ENCODE data around the gene SORT1. TPM values are rescaled to one million over a fixed set of nuclear protein-coding genes. Genes with fewer than 3 reads are reported as not detected.
"Not testable (repeated sequence)": the region's sequence is repeated elsewhere in the genome, so short reads cannot be mapped to it uniquely, and the experiment has no call there.

The SORT1 gene
- total RNA-seq, 1 experiment from 2014 or later, result 41.1 TPM

- Histone ChIP-seq H3K36me3 (no peaks in the 10 kb centered on the region), H3K27ac (peak overlapping the region; percentile 95), H3K4me3 (no peak overlapping the region), H3K4me1 (peaks cover 41% of the 10 kb centered on the region), H3K27me3 (no peaks in the 10 kb centered on the region), H3K9me3 (replicated peaks) (no peaks in the 10 kb centered on the region)
- peak; percentile 93 to 96 for DNase-seq
These were observed 100.9 kb downstream of the SORT1 start for GRCh38 chr1:109296782-109297181.

GRCh38 chr1:109295712-109296415 is 101.9 kb downstream of the SORT1 start:
- no peak for DNase-seq
- Histone ChIP-seq H3K4me3 (no peak overlapping the region), H3K36me3 (no peaks in the 10 kb centered on the region), H3K27me3 (no peaks in the 10 kb centered on the region), H3K9me3 (replicated peaks) (no peaks in the 10 kb centered on the region), H3K27ac (peak overlapping the region; percentile 95), H3K4me1 (peaks cover 41% of the 10 kb centered on the region)

GRCh38 chr1:109294481-109294880 is 103.2 kb downstream of the SORT1 start:
- no peak for DNase-seq
- no peaks in the 10 kb centered on the region for H3K9me3 ChIP-seq (replicated peaks)
- no peak overlapping the region for H3K27ac ChIP-seq
- no peaks in the 10 kb centered on the region for H3K36me3 ChIP-seq
- no peak overlapping the region for H3K4me3 ChIP-seq
- H3K4me1 ChIP-seq, result peaks cover 33% of the 10 kb centered on the region
- no peaks in the 10 kb centered on the region for H3K27me3 ChIP-seq

- no peaks in the 10 kb centered on the region for H3K36me3 ChIP-seq
- no peak overlapping the region for H3K4me3 ChIP-seq
- H3K4me1 ChIP-seq, result peaks cover 18% of the 10 kb centered on the region
- H3K9me3 ChIP-seq (replicated peaks), result no peaks in the 10 kb centered on the region
- DNase-seq, result no peak
- no peak overlapping the region for H3K27ac ChIP-seq
- H3K27me3 ChIP-seq, result no peaks in the 10 kb centered on the region
These were observed 104.7 kb downstream of the SORT1 start for GRCh38 chr1:109293026-109293425.

- no peak for DNase-seq
These were observed 105.4 kb downstream of the SORT1 start for GRCh38 chr1:109292364-109292763.

GRCh38 chr1:109290998-109291397 is 106.7 kb downstream of the SORT1 start:
- DNase-seq, result no peak
- Histone ChIP-seq H3K4me3 (no peak overlapping the region), H3K9me3 (replicated peaks) (no peaks in the 10 kb centered on the region), H3K27ac (no peak overlapping the region), H3K27me3 (no peaks in the 10 kb centered on the region), H3K4me1 (0 out of 2 replicates have a peak, but pooled peaks cover 2% of the 10 kb centered on the region), H3K36me3 (no peaks in the 10 kb centered on the region)

More at GRCh38 chr1:109292364-109292763, 105.4 kb downstream of the SORT1 start:
- Histone ChIP-seq H3K27ac (no peak overlapping the region), H3K27me3 (no peaks in the 10 kb centered on the region), H3K9me3 (replicated peaks) (no peaks in the 10 kb centered on the region), H3K4me3 (no peak overlapping the region), H3K4me1 (peaks cover 12% of the 10 kb centered on the region), H3K36me3 (no peaks in the 10 kb centered on the region)

- Histone ChIP-seq H3K4me1 (no peaks in the 10 kb centered on the region), H3K9me3 (replicated peaks) (no peaks in the 10 kb centered on the region), H3K4me3 (no peak overlapping the region), H3K36me3 (no peaks in the 10 kb centered on the region), H3K27ac (no peak overlapping the region), H3K27me3 (no peaks in the 10 kb centered on the region)
- no peak for DNase-seq
These were observed 107.6 kb downstream of the SORT1 start for GRCh38 chr1:109290137-109290536.

GRCh38 chr1:109286762-109287161 is 111.0 kb downstream of the SORT1 start:
- H3K9me3 ChIP-seq (replicated peaks); H3K27ac ChIP-seq: not testable (repeated sequence)

GRCh38 chr1:109283748-109284600 is 113.7 kb downstream of the SORT1 start:
- Histone ChIP-seq H3K9me3 (replicated peaks) (no peaks in the 10 kb centered on the region), H3K27ac (peak overlapping the region; percentile 77), H3K4me1 (peaks cover 8% of the 10 kb centered on the region), H3K27me3 (no peaks in the 10 kb centered on the region), H3K4me3 (peak overlapping the region; percentile 70), H3K36me3 (0 out of 2 replicates have a peak, but pooled peaks cover 3% of the 10 kb centered on the region)
- DNase-seq, result no peak

More at GRCh38 chr1:109286762-109287161, 111.0 kb downstream of the SORT1 start:
- not testable (repeated sequence) for H3K4me3 ChIP-seq, DNase-seq, H3K4me1 ChIP-seq, H3K36me3 ChIP-seq, H3K27me3 ChIP-seq

- H3K4me1 ChIP-seq, result peaks cover 8% of the 10 kb centered on the region
- H3K36me3 ChIP-seq, result peaks cover 8% of the 10 kb centered on the region; the same call in 1 of the 2 replicates
- peak within 1 kb of the TSS; percentile 70 for H3K4me3 ChIP-seq
- no peaks in the 10 kb centered on the region for H3K9me3 ChIP-seq (replicated peaks)
- peak within 1 kb of the TSS; percentile 77 for H3K27ac ChIP-seq
- peak; percentile 97 to 98 for DNase-seq
- no peaks in the 10 kb centered on the region for H3K27me3 ChIP-seq
These were observed 114.6 kb downstream of the SORT1 start, which contains the start of gene PSRC1 for GRCh38 chr1:109282952-109283747. Gene PSRC1, minus strand, starts transcription at chr1:109283145.

- DNase-seq, result no peak
- peak overlapping the region; percentile 70 for H3K4me3 ChIP-seq
- no peaks in the 10 kb centered on the region for H3K9me3 ChIP-seq (replicated peaks)
- peaks cover 10% of the 10 kb centered on the region; the same call in 1 of the 2 replicates for H3K36me3 ChIP-seq
- H3K27ac ChIP-seq, result peak overlapping the region; percentile 77
- peaks cover 8% of the 10 kb centered on the region for H3K4me1 ChIP-seq
- H3K27me3 ChIP-seq, result no peaks in the 10 kb centered on the region
These were observed 115.2 kb downstream of the SORT1 start for GRCh38 chr1:109282497-109282951.

GRCh38 chr1:109281680-109282496 is 115.8 kb downstream of the SORT1 start:
- peaks cover 10% of the 10 kb centered on the region; the same call in 1 of the 2 replicates for H3K36me3 ChIP-seq
- peak overlapping the region; percentile 70 for H3K4me3 ChIP-seq
- DNase-seq, result no peak
- no peak overlapping the region; the same call in 1 of the 2 replicates for H3K27ac ChIP-seq
- H3K27me3 ChIP-seq, result no peaks in the 10 kb centered on the region
- peaks cover 8% of the 10 kb centered on the region for H3K4me1 ChIP-seq
- no peaks in the 10 kb centered on the region for H3K9me3 ChIP-seq (replicated peaks)

GRCh38 chr1:109280862-109281261 is 116.9 kb downstream of the SORT1 start:
- H3K27ac ChIP-seq, result no peak overlapping the region
- H3K4me3 ChIP-seq, result no peak overlapping the region
- H3K36me3 ChIP-seq, result peaks cover 10% of the 10 kb centered on the region; the same call in 1 of the 2 replicates
- DNase-seq, result no peak
- H3K27me3 ChIP-seq, result no peaks in the 10 kb centered on the region
- no peaks in the 10 kb centered on the region for H3K9me3 ChIP-seq (replicated peaks)
- peaks cover 15% of the 10 kb centered on the region for H3K4me1 ChIP-seq

All from SJCRH30 (cell line).